HepG2 (cell line): ENCODE results near the gene FGF19.

Source experiments
- BRF2 ChIP-seq: sonication (generic); formaldehyde crosslinking; IDR thresholded peaks from 2 replicates; pipeline ENCODE4 v1.8.1; 2022; ENCODE audit warnings: mild to moderate bottlenecking, missing genetic modification reagents
- CTCF ChIP-seq: sonication (generic); formaldehyde crosslinking; IDR thresholded peaks from 2 replicates; pipeline ENCODE4 v1.5.0; 2020; ENCODE audit warnings: mild to moderate bottlenecking, missing genetic modification reagents, moderate library complexity
- HIC2 ChIP-seq: sonication (generic); formaldehyde crosslinking; IDR thresholded peaks from 2 replicates; pipeline ENCODE4 v1.9.0; 2022; ENCODE audit warnings: low read depth, missing genetic modification reagents
- MAX ChIP-seq: IDR thresholded peaks from 2 replicates; pipeline ENCODE4 v1.6.1; 2012; ENCODE audit warnings: inconsistent platforms
- PREB ChIP-seq: sonication (generic); formaldehyde crosslinking; IDR thresholded peaks from 2 replicates; pipeline ENCODE4 v1.4.0; 2020; ENCODE audit warnings: missing genetic modification reagents
- SAFB2 ChIP-seq: sonication (generic); formaldehyde crosslinking; IDR thresholded peaks from 2 replicates; pipeline ENCODE4 v1.5.1; 2020; ENCODE audit warnings: missing genetic modification reagents, low read depth, mild to moderate bottlenecking, borderline replicate concordance
- SP140L ChIP-seq: sonication (generic); formaldehyde crosslinking; IDR thresholded peaks from 2 replicates; pipeline ENCODE4 v1.4.0; 2020; ENCODE audit warnings: missing genetic modification reagents, borderline replicate concordance
- SRF ChIP-seq: IDR thresholded peaks from 2 replicates; pipeline ENCODE4 v1.6.1; 2011; ENCODE audit warnings: mild to moderate bottlenecking, low read depth, low read length, moderate library complexity
- TAF1 ChIP-seq: sonication (generic); formaldehyde crosslinking; IDR thresholded peaks from 2 replicates; pipeline ENCODE4 v1.4.0; 2020; ENCODE audit warnings: missing genetic modification reagents
- WIZ ChIP-seq: sonication (generic); formaldehyde crosslinking; IDR thresholded peaks from 2 replicates; pipeline ENCODE4 v1.5.1; 2020; ENCODE audit warnings: mild to moderate bottlenecking, missing genetic modification reagents
- ZFP1 ChIP-seq: IDR thresholded peaks from 2 replicates; pipeline ENCODE4 v1.6.1; 2016
- ZNF275 ChIP-seq: sonication (generic); formaldehyde crosslinking; IDR thresholded peaks from 2 replicates; pipeline ENCODE4 v1.8.0; 2022; ENCODE audit warnings: missing genetic modification reagents, mild to moderate bottlenecking, inconsistent platforms, borderline replicate concordance
- ZNF547 ChIP-seq: sonication (generic); formaldehyde crosslinking; IDR thresholded peaks from 2 replicates; pipeline ENCODE4 v1.5.1; 2020; ENCODE audit warnings: mild to moderate bottlenecking, missing genetic modification reagents

- TF ChIP-seq ZNF275 (CRISPR knock-in tag) (no peak), BRF2 (no peak), CTCF (CRISPR knock-in tag) (no peak), ZNF547 (no peak), SP140L (CRISPR knock-in tag) (no peak), MAX (no peak), ZFP1 (CRISPR knock-in tag) (no peak), HIC2 (CRISPR knock-in tag) (no peak), SRF (no peak), WIZ (CRISPR knock-in tag) (no peak), TAF1 (CRISPR knock-in tag) (no peak), SAFB2 (CRISPR knock-in tag) (no peak), PREB (CRISPR knock-in tag) (no peak)
Observed at GRCh38 chr11:69711822-69712801, 8.3 kb upstream of the FGF19 start.
